ENCODE measurements around the gene IGF2BP3. TPM values are rescaled to one million over a fixed set of nuclear protein-coding genes. Genes with fewer than 3 reads are reported as not detected.
A peak's percentile ranks its signal among the peaks of the same experiment; 100 is the strongest.
"Not testable (repeated sequence)": the region's sequence is repeated elsewhere in the genome, so short reads cannot be mapped to it uniquely, and the experiment has no call there.

Gene IGF2BP3
- total RNA-seq, 1 experiment from 2014 or later = 189 TPM

GRCh38 chr7:23398090-23398489 lies 72.2 kb downstream of the IGF2BP3 start:
- not testable (repeated sequence) for H3K4me3 ChIP-seq; H3K27me3 ChIP-seq (replicated peaks); H3K4me1 ChIP-seq (replicated peaks); H3K9me3 ChIP-seq (replicated peaks); H3K27ac ChIP-seq; DNase-seq (ENCODE audit: low read depth in 1 of 2, low spot score in 2 of 2)
- peaks cover 32% of the 10 kb centered on the region for H3K36me3 ChIP-seq

- H3K27ac ChIP-seq = no peak overlapping the region
- no peaks in the 10 kb centered on the region for H3K9me3 ChIP-seq (replicated peaks)
- H3K4me1 ChIP-seq (replicated peaks) = no peaks in the 10 kb centered on the region; the same call in 1 of the 2 replicates
- no peak for DNase-seq (ENCODE audit: low read depth in 1 of 2, low spot score in 2 of 2)
- H3K36me3 ChIP-seq = peaks cover 35% of the 10 kb centered on the region
- H3K27me3 ChIP-seq (replicated peaks) = no peaks in the 10 kb centered on the region
- no peak overlapping the region for H3K4me3 ChIP-seq
Measured at GRCh38 chr7:23397241-23397640, 73.0 kb downstream of the IGF2BP3 start.

GRCh38 chr7:23396222-23397015 lies 73.9 kb downstream of the IGF2BP3 start:
- Histone ChIP-seq H3K27me3 (replicated peaks) (no peaks in the 10 kb centered on the region), H3K27ac (no peak overlapping the region), H3K9me3 (replicated peaks) (no peaks in the 10 kb centered on the region), H3K4me1 (replicated peaks) (no peaks in the 10 kb centered on the region; the same call in 1 of the 2 replicates), H3K36me3 (peaks cover 38% of the 10 kb centered on the region), H3K4me3 (no peak overlapping the region)
- DNase-seq (ENCODE audit: low read depth in 1 of 2, low spot score in 2 of 2) = no peak

DNA sequence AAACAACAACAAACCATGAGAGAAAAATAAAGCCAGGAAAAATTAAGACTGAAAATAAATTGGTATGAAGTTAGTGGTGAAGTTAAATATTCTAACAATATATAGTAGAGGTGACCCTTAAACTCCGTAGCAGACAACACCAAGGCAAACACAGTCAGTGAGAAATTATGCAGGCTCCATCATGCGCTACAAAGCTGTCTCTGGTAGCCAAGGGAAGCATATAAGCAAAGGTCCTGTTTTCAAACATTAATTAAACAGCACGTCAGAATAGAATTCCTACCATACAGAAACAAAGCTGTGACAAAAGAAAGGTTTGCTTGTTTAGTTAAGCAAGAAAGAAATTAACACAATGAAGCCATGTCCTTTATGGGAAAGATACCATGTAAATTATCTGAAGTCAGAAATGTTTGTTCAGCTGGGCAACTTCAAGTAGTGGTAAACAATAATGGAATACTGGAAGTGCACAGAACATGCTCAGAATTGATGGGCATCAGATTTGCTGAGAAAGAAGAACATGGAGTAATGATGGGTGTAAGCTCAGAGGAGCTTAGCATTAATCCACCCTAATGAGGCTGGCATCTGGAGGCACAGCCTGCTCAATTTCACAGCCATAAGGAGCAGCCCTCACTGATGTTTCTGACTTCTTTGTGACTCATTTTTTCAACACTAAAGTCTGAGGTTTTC lies 75.7 kb downstream of the IGF2BP3 start:
- no peaks in the 10 kb centered on the region for H3K27me3 ChIP-seq (replicated peaks)
- no peaks in the 10 kb centered on the region; the same call in 1 of the 2 replicates for H3K4me1 ChIP-seq (replicated peaks)
- H3K9me3 ChIP-seq (replicated peaks) = no peaks in the 10 kb centered on the region
- no peak for DNase-seq (ENCODE audit: low read depth in 1 of 2, low spot score in 2 of 2)
- no peak overlapping the region for H3K4me3 ChIP-seq
- H3K36me3 ChIP-seq = peaks cover 31% of the 10 kb centered on the region
- no peak overlapping the region for H3K27ac ChIP-seq

GRCh38 chr7:23393636-23394035 lies 76.7 kb downstream of the IGF2BP3 start:
- Histone ChIP-seq H3K36me3 (peaks cover 29% of the 10 kb centered on the region), H3K4me3 (no peak overlapping the region), H3K4me1 (replicated peaks) (no peaks in the 10 kb centered on the region; the same call in 1 of the 2 replicates), H3K9me3 (replicated peaks) (no peaks in the 10 kb centered on the region), H3K27ac (no peak overlapping the region), H3K27me3 (replicated peaks) (no peaks in the 10 kb centered on the region)
- DNase-seq (ENCODE audit: low read depth in 1 of 2, low spot score in 2 of 2) = no peak

- H3K4me1 ChIP-seq (replicated peaks) = no peaks in the 10 kb centered on the region; the same call in 1 of the 2 replicates
- no peaks in the 10 kb centered on the region for H3K27me3 ChIP-seq (replicated peaks)
- DNase-seq (ENCODE audit: low read depth in 1 of 2, low spot score in 2 of 2) = no peak
- no peak overlapping the region for H3K27ac ChIP-seq
- no peaks in the 10 kb centered on the region for H3K9me3 ChIP-seq (replicated peaks)
- peaks cover 18% of the 10 kb centered on the region for H3K36me3 ChIP-seq
- no peak overlapping the region for H3K4me3 ChIP-seq
Measured at GRCh38 chr7:23389701-23390100, 80.6 kb downstream of the IGF2BP3 start.

- H3K27me3 ChIP-seq (replicated peaks) = no peaks in the 10 kb centered on the region
- H3K36me3 ChIP-seq = peaks cover 6% of the 10 kb centered on the region
- no peak overlapping the region for H3K4me3 ChIP-seq
- H3K4me1 ChIP-seq (replicated peaks) = no peaks in the 10 kb centered on the region; the same call in 1 of the 2 replicates
- no peak overlapping the region for H3K27ac ChIP-seq
- no peak for DNase-seq (ENCODE audit: low read depth in 1 of 2, low spot score in 2 of 2)
- no peaks in the 10 kb centered on the region for H3K9me3 ChIP-seq (replicated peaks)
Measured at GRCh38 chr7:23387583-23387982, 82.7 kb downstream of the IGF2BP3 start.

- H3K27me3 ChIP-seq (replicated peaks) = no peaks in the 10 kb centered on the region
- H3K9me3 ChIP-seq (replicated peaks) = no peaks in the 10 kb centered on the region
- DNase-seq (ENCODE audit: low read depth in 1 of 2, low spot score in 2 of 2) = no peak
- H3K36me3 ChIP-seq = peaks cover 4% of the 10 kb centered on the region; the same call in 1 of the 2 replicates
- H3K27ac ChIP-seq = no peak overlapping the region
- no peak overlapping the region for H3K4me3 ChIP-seq
- no peaks in the 10 kb centered on the region; the same call in 1 of the 2 replicates for H3K4me1 ChIP-seq (replicated peaks)
Measured at GRCh38 chr7:23385140-23385539, 85.2 kb downstream of the IGF2BP3 start.

- Histone ChIP-seq H3K27me3 (replicated peaks) (no peaks in the 10 kb centered on the region), H3K9me3 (replicated peaks) (no peaks in the 10 kb centered on the region), H3K4me3 (no peak overlapping the region), H3K36me3 (peaks cover 11% of the 10 kb centered on the region; the same call in 1 of the 2 replicates), H3K4me1 (replicated peaks) (no peaks in the 10 kb centered on the region; the same call in 1 of the 2 replicates), H3K27ac (no peak overlapping the region)
- peak in 1 of 2 experiments; percentile 23 for DNase-seq (ENCODE audit: low read depth in 1 of 2, low spot score in 2 of 2)
Measured at GRCh38 chr7:23383225-23383624, 87.1 kb downstream of the IGF2BP3 start.

GRCh38 chr7:23380961-23381360 lies 89.3 kb downstream of the IGF2BP3 start:
- H3K4me3 ChIP-seq = no peak overlapping the region
- H3K4me1 ChIP-seq (replicated peaks) = peaks cover 13% of the 10 kb centered on the region
- H3K36me3 ChIP-seq = peaks cover 11% of the 10 kb centered on the region; the same call in 1 of the 2 replicates
- H3K27me3 ChIP-seq (replicated peaks) = no peaks in the 10 kb centered on the region
- no peak overlapping the region for H3K27ac ChIP-seq
- DNase-seq (ENCODE audit: low read depth in 1 of 2, low spot score in 2 of 2) = no peak
- H3K9me3 ChIP-seq (replicated peaks) = no peaks in the 10 kb centered on the region

DNA sequence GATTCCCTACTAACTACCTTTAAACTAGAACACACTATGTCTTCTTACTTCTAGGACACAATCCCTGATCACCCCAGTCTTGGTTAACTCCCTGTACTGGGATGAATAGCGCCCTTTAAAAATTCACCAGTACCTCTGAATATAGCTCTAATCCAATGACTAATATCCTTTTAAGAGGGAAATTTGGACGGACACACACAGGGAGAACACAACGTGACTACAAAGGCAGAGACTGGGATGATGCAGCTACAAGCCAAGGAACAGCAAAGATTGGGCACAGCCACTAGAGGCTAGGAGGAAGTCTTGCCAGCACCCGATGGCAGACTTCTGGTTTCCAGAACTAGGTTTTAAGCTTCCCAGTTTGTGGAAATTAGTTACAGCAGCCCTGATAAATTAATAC lies 89.7 kb downstream of the IGF2BP3 start:
- H3K36me3 ChIP-seq = peaks cover 12% of the 10 kb centered on the region
- H3K9me3 ChIP-seq (replicated peaks) = no peaks in the 10 kb centered on the region
- no peak overlapping the region for H3K4me3 ChIP-seq
- no peak for DNase-seq (ENCODE audit: low read depth in 1 of 2, low spot score in 2 of 2)
- H3K27me3 ChIP-seq (replicated peaks) = no peaks in the 10 kb centered on the region
- peaks cover 13% of the 10 kb centered on the region for H3K4me1 ChIP-seq (replicated peaks)
- H3K27ac ChIP-seq = no peak overlapping the region

DNA sequence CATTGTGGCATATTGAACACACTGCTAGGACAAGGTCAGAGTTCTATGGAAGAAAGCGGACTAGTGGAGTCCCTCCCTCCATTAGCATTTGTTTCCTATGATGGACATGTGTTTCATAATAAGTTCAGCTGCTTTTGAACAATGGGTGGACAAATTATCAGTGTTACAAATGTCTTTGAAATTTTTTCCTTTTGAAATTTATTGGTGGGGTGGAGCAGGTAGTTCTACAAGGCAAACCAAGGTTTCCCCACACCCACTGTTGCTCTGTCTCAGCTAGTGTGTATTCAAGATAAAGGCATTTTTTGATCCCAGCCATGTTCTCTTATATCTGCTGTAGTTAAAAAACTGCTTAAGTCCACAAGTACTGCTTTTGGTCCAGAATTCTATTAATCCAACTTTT lies 91.3 kb downstream of the IGF2BP3 start:
- Histone ChIP-seq H3K4me3 (no peak overlapping the region), H3K4me1 (replicated peaks) (peaks cover 14% of the 10 kb centered on the region), H3K27ac (no peak overlapping the region), H3K27me3 (replicated peaks) (no peaks in the 10 kb centered on the region), H3K9me3 (replicated peaks) (no peaks in the 10 kb centered on the region), H3K36me3 (peaks cover 14% of the 10 kb centered on the region)
- DNase-seq (ENCODE audit: low read depth in 1 of 2, low spot score in 2 of 2) = no peak

- no peaks in the 10 kb centered on the region for H3K27me3 ChIP-seq (replicated peaks)
- peaks cover 14% of the 10 kb centered on the region for H3K36me3 ChIP-seq
- no peaks in the 10 kb centered on the region for H3K9me3 ChIP-seq (replicated peaks)
- H3K4me3 ChIP-seq = no peak overlapping the region
- H3K4me1 ChIP-seq (replicated peaks) = peaks cover 25% of the 10 kb centered on the region
- peak in 1 of 2 experiments; percentile 51 for DNase-seq (ENCODE audit: low read depth in 1 of 2, low spot score in 2 of 2)
- H3K27ac ChIP-seq = peak overlapping the region; percentile 7; the same call in 1 of the 2 replicates
Measured at GRCh38 chr7:23377134-23377533, 93.2 kb downstream of the IGF2BP3 start.

Data from SJSA1 (cell line).